IPS-15b (cell line): ENCODE results near the gene NACC2.

Source experiments
- H3K27me3 ChIP-seq: one replicate; pipeline ENCODE4 v1.6.1; 2013; ENCODE audit warnings: low read length; ENCODE audit not compliant: control insufficient read depth, insufficient read depth
- H3K36me3 ChIP-seq: one replicate; pipeline ENCODE4 v1.6.1; 2013; ENCODE audit warnings: low read length; ENCODE audit not compliant: control insufficient read depth, insufficient read depth
- H3K4me1 ChIP-seq: one replicate; pipeline ENCODE4 v1.6.1; 2013; ENCODE audit warnings: mild to moderate bottlenecking, low read length; ENCODE audit not compliant: control insufficient read depth, insufficient read depth
- H3K4me3 ChIP-seq: one replicate; pipeline ENCODE4 v1.5.1; 2013; ENCODE audit warnings: low read depth, low read length
- H3K9ac ChIP-seq: one replicate; pipeline ENCODE4 v1.6.1; 2013; ENCODE audit warnings: low read depth, mild to moderate bottlenecking, low read length
- H3K9me3 ChIP-seq: one replicate; pipeline ENCODE4 v1.6.1; 2013; ENCODE audit warnings: mild to moderate bottlenecking, low read length; ENCODE audit not compliant: control insufficient read depth, insufficient read depth

Gene NACC2

DNA sequence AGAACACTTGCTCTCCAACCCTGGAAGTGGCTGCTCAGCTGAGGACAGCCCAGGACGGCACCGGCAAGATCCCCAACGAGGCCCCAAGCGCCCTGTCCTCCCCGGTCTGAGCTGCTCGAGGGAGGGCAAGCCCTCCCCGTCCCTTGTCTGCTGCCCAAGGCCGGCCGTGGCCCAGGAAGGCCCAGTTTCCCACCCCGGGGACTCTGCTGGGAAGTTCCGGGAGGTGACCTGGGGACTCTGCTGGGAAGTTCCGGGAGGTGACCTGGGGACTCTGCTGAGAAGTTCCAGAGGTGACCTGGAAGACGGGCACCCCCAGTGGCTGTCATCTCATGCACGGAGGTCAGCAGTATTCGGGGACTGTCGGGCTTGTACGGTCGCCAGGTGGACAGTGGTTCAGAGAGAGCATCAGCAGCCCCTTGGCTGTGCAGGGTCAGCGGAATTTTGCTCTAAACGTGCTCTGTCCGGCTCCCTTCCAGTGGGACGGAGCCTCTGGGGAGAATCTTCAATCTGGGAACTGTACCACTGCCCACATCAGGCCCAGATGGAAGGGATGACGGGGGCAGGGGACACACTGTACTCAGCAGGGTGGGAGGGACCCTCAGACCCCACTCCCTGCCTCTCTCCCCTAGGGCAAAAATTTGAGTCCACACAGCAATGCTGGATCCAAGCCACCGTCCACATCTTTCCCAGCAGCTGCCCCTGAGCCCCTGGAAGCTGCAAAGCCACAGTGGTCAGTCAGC, 7.2 kb downstream of the NACC2 start:
- H3K4me1 ChIP-seq = no peaks in the 10 kb centered on the region
- no peak overlapping the region for H3K4me3 ChIP-seq
- H3K36me3 ChIP-seq = no peaks in the 10 kb centered on the region
- H3K9me3 ChIP-seq = no peaks in the 10 kb centered on the region
- peaks cover under 1% of the 10 kb centered on the region for H3K27me3 ChIP-seq
- H3K9ac ChIP-seq = no peak overlapping the region

DNA sequence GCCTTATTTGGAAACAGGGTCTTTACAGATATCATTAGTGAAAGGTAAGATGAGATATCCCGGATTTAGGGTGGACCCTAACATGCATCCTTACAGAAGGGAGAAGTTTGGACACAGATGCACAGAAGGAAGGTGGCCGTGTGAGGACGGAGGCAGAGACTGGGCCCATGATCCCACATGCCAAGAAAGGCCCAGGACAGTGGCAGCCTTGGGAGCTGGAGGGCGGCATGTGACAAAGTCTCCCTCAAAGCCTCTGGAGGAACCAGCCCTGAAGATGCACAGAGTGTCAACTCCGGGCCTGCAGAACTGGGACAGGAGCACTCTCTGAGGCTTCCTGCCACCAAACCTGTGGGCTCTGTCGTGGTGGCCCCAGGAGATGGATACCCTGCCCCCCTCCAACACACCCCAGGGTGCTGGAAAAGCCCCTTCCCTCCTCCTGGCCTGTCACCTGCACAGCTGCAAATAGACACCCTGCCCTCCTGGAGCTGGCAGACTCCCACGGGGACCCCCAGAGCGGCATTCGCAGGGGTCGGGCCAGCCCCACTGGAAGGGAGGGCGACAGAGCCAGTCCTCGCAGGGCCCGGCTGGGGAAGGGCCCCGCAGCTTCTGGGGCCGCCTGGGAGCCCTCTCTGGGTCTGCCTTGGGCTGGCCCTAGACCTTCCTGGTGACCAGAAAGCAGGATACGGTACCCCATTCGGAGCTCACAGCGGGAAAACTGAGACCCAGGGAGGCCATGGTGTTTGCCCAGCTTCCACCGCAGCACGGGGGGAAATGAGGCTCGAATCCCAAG, 7.9 kb downstream of the NACC2 start:
- no peaks in the 10 kb centered on the region for H3K9me3 ChIP-seq
- no peak overlapping the region for H3K4me3 ChIP-seq
- H3K36me3 ChIP-seq = no peaks in the 10 kb centered on the region
- no peaks in the 10 kb centered on the region for H3K4me1 ChIP-seq
- H3K9ac ChIP-seq = peak overlapping the region; percentile 38
- no peaks in the 10 kb centered on the region for H3K27me3 ChIP-seq

DNA sequence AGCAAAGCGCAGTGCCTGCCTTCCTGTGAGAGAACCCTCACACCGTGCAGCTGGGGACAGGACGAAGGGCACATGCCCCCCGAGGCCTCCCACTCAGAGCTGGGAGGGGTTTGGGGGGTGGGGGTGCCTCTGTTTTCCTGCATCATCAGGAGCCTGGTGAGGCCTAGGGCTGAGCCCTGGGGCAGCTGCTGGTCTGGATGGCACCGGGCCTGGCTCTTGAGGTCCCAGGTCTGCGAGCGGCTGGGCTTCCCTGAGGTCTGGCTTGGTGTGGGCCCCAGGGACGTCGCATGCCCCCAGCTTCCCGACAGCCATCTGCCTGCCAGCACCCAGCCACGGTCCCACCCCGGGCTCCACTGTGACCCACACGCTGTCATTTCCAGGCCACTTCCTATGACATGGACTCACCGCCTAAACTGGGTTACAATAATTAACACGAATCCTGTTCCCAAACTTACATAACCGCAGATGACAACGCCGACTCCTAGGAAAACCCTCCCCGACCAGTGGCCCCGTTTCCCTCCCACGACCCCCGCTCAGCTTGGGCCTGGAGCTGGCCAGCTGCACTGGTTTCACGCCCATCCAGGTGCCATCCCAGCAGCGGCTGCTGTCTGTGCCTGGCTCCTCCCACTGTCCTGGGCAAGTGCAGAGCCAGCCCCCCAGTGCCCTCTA, 8.7 kb downstream of the NACC2 start:
- no peaks in the 10 kb centered on the region for H3K4me1 ChIP-seq
- peak overlapping the region; percentile 38 for H3K9ac ChIP-seq

DNA sequence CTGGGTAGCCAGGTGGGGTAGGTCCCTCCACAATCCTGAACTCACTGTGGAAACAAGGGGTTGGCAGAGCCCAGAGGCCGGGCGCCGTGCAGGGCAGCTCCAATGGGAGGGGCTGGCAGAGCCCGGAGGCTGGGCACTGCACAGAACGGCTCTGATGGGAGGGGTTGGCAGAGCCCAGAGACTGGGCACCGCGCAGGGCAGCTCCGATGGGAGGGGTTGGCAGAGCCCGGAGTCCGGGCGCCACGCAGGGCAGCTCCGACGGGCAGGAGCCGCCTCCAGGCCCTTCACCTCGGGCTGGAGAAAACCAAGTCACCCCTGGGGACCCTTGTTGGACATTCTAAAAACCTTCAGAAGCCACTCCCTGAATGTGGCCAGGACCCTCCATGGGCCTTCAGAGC, 9.3 kb downstream of the NACC2 start:
- no peak overlapping the region for H3K4me3 ChIP-seq
- H3K4me1 ChIP-seq = no peaks in the 10 kb centered on the region
- no peak overlapping the region for H3K9ac ChIP-seq
- H3K9me3 ChIP-seq = no peaks in the 10 kb centered on the region
- no peaks in the 10 kb centered on the region for H3K27me3 ChIP-seq
- H3K36me3 ChIP-seq = no peaks in the 10 kb centered on the region

More for the DNA sequence above, 8.7 kb downstream of the NACC2 start:
- H3K27me3 ChIP-seq = no peaks in the 10 kb centered on the region
- no peak overlapping the region for H3K4me3 ChIP-seq
- H3K36me3 ChIP-seq = no peaks in the 10 kb centered on the region
- no peaks in the 10 kb centered on the region for H3K9me3 ChIP-seq

DNA sequence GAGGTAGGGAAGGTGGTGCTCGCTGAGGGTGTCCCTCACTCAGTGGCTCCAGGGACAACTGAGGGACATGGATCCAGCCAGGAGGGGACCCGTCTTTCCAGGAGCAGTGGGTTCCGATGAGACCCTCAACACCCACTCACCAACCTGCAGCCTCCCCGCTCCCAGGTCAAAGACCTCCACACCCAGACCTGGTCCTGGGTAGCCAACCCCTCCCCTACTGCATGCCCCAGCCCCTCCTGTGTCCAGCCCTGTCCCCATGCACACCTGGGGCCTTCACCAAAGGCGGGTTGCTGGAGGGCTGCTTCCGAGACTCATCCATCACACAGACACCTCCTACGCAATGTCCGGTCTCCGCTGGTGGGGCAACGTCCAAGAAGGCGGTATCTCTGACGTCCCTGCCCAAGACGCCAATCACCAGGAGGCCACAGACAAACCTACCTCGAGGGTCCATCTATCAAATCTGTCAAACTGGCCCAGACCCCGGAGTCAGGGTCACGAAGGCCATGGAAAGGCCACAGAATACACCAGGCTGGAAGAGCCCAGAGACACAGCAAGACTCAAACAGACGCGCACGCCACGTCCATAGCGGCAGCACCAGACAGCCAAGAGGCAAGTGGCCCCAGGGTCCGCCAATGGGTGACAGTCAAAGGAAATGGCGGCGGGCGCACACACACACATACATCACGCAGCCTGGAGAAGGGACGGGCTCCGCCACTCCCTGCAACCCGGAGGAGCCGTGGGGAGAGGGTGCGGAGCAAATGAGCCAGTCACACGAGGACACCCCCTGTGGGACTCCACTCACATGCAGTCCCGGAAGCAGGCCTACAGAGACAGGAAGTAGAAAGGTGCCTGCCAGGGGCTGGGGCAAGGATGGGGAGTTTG, 10.8 kb downstream of the NACC2 start:
- Histone ChIP-seq H3K9ac (no peak overlapping the region), H3K36me3 (no peaks in the 10 kb centered on the region), H3K27me3 (no peaks in the 10 kb centered on the region), H3K4me1 (no peaks in the 10 kb centered on the region), H3K9me3 (no peaks in the 10 kb centered on the region), H3K4me3 (no peak overlapping the region)

DNA sequence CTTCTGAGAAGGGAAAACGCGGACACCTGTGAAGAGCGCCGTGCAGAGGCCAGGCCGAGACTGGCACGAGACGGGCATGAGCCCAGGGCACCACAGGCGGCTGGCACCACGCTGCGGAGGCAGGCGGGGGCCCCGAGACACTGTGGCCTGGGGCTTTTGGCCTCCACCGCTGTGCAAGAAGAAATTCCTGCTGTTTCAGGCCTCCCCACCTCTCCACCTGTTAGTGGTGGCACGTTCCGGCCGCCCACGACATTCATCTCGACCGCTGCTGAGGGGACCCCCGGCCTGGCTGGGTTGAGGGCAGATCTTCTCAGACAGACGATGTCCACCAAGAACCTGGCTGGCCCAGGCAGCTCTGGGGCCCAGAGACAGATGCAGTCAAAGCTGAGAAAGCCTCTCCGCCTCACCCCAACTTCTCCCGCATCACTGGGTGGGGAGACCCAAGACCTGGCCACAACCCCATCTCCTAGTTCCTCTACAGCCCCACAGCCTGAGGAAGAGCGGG, 11.5 kb downstream of the NACC2 start:
- H3K9ac ChIP-seq = no peak overlapping the region
- no peaks in the 10 kb centered on the region for H3K4me1 ChIP-seq
- H3K27me3 ChIP-seq = no peaks in the 10 kb centered on the region
- no peak overlapping the region for H3K4me3 ChIP-seq
- no peaks in the 10 kb centered on the region for H3K9me3 ChIP-seq
- H3K36me3 ChIP-seq = no peaks in the 10 kb centered on the region

DNA sequence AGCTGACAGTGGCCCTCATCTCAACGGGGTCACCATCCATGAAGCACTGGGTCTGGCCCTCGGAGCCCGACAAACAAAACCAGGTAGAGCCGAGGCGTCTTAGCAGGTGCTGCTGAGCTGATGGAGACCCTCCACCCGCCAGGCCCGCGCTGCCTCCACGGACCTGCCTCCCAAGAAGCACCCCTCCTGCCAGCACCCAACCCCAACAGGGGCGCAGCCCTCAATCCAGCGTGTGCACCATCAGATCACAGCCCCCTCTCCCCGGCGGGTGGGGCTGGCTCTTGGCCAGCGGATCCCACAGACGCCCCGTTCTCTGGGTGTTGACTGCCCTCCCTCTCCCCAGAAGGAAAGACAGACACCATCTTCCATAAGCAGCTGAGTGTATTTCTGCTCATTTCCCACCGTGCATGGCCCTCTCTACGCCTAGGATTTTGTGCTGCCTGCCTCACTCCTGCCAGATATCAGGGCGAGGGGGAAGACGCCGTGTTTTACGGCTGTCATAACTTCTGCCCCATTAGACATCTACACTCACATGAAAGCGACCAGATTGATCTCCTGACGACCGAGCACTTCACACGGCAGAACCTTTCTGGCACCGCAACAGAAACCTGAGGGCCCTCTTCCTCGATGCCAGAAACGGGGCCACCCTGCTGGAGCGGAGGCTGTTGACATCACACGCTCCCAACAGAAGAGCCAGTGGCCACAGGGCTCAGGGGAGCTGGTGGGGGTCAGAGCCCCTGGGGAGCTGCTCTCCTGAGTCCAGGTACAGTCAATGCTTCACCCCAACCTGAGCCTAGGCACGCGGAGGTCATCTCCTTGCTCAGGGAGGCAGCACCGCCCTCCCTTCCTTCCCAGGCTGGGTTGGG, 12.4 kb downstream of the NACC2 start:
- Histone ChIP-seq H3K4me3 (no peak overlapping the region), H3K36me3 (no peaks in the 10 kb centered on the region), H3K9ac (no peak overlapping the region), H3K27me3 (no peaks in the 10 kb centered on the region), H3K4me1 (no peaks in the 10 kb centered on the region), H3K9me3 (no peaks in the 10 kb centered on the region)

DNA sequence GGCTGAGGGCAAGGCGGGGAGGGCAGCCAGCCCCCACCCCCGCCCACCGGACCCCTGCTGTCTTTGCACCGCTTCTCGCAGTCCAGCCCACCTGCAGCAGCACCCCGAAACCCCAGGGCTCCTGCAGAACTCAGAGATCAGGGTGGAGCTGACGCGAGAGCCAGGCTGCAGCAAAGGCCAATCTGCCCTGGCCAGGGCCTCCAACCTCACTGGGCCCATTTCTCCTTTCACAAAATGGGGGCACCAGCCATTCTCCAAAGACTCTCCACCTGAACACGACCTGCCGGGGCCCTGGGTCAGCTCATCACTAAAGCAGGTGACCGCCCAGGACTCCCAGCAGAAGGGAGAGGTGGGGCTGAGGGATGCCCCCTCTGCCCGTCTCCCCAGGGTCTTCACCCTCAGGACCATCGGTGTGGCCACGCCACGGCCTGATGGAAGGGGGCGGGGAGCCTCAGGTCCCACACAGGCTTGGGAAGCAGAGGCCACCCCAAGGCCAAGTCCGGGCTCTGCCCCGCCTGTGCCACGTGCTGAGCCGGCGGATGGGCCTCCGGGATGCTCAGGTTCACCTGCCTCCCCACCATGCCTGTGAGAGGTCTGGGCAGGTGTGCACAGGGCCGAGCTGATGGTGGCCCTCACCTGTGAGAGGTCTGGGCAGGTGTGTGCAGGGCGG, 13.1 kb downstream of the NACC2 start:
- H3K36me3 ChIP-seq = no peaks in the 10 kb centered on the region
- H3K4me1 ChIP-seq = no peaks in the 10 kb centered on the region
- H3K9me3 ChIP-seq = no peaks in the 10 kb centered on the region
- peak overlapping the region; percentile 24 for H3K9ac ChIP-seq
- H3K4me3 ChIP-seq = no peak overlapping the region
- no peaks in the 10 kb centered on the region for H3K27me3 ChIP-seq

DNA sequence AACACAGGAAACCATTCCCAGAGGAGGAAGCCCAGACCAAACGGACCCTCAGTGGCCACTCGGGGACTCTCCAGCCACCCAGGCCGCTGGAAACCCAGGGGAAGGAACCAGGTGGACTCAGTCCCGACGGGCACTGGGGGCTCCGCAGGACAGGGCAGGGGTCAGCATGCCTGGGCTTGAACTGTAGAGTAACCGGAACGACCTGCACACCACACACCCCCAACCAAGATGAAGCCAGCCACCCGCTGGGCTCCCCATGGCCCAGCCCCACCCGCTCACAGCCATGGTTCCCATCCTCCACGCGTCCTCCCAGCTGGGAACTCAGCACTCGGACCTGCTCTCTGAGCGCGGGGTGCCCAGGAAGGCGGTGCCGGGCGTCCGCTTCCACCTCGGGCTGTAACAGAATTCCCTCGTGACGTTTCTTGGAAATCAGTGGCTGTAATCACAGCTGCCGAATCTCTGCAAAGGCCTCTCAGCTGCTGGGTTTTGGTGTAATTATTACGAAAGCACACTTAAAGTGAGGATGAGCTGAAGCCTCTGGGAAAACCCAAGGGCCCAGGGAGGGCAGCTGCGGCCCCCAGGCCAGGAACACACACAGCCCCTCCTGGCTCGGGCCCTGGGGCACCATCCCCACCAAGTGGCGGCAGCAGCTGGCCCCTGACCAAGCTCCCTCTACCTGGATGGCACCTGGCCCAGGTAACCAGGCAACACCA, 13.8 kb downstream of the NACC2 start:
- Histone ChIP-seq H3K27me3 (no peaks in the 10 kb centered on the region), H3K9ac (no peak overlapping the region), H3K4me1 (no peaks in the 10 kb centered on the region), H3K36me3 (no peaks in the 10 kb centered on the region), H3K9me3 (no peaks in the 10 kb centered on the region), H3K4me3 (no peak overlapping the region)

DNA sequence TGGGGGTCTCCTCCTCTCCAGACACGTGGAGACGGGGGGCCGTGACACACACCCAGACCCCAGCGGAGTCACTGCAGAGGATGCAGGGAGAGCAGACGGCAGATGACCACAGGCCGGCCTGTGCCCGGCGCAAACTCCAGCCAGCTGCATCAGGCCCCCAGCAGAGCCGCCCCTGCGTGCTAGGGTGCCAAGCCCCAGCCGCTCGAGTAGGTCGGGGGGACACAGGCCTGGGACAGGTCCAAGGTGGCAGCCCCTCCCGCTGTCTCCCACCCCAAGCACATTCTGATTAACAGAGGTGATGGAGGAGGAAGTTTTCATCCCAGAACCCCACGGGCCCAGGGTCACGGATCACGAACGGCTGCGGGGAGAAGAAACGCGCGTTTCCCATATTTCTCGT, 14.4 kb downstream of the NACC2 start:
- Histone ChIP-seq H3K36me3 (no peaks in the 10 kb centered on the region), H3K27me3 (no peaks in the 10 kb centered on the region), H3K9me3 (no peaks in the 10 kb centered on the region), H3K4me3 (no peak overlapping the region), H3K4me1 (no peaks in the 10 kb centered on the region), H3K9ac (no peak overlapping the region)
